ENCODE results near the gene MYL7. TPM values are rescaled to one million over a fixed set of nuclear protein-coding genes. Genes with fewer than 3 reads are reported as not detected.

MYL7 gene
- total and polyA plus RNA-seq, 2 of the 13 experiments (the other 11 are each of a cell fraction or from before 2014, with no cell fraction given), result 1.8 TPM; not detected in 1

GRCh38 chr7:44131173-44132029, 9.7 kb downstream of the MYL7 start (continued):
- TF ChIP-seq GABPA (IDR thresholded peaks at IDR 0.05; ENCODE audit: low read depth, low read length) (no peak), GABPA (CRISPR knock-in tag; IDR thresholded peaks at IDR 0.05; ENCODE audit: low read depth) (peak; percentile 57), THRA (CRISPR knock-in tag; IDR thresholded peaks at IDR 0.05; ENCODE audit: borderline replicate concordance) (peak; percentile 78; the same call in 1 of the 2 replicates), YEATS2 (CRISPR knock-in tag; IDR thresholded peaks at IDR 0.05; ENCODE audit: borderline replicate concordance) (peak; percentile 66; the same call in 1 of the 2 replicates), NFYC (CRISPR knock-in tag; IDR thresholded peaks at IDR 0.05) (peak; percentile 77), TBX2 (CRISPR knock-in tag; IDR thresholded peaks at IDR 0.05; ENCODE audit: borderline replicate concordance) (peak; percentile 58; the same call in 1 of the 2 replicates), USF2 (IDR thresholded peaks at IDR 0.05; ENCODE audit: low read depth, low read length) (peak; percentile 95), USF2 (CRISPR knock-in tag; IDR thresholded peaks at IDR 0.05; ENCODE audit: borderline replicate concordance) (peak; percentile 96; the same call in 1 of the 2 replicates), MBD4 (IDR thresholded peaks at IDR 0.05; ENCODE audit: borderline replicate concordance, low read length) (no peak), FOXK1 (CRISPR knock-in tag; IDR thresholded peaks at IDR 0.05; ENCODE audit: borderline replicate concordance, low read depth) (peak; percentile 92), ZNF737 (CRISPR knock-in tag; IDR thresholded peaks at IDR 0.05; ENCODE audit: borderline replicate concordance) (no peak), GMEB1 (CRISPR knock-in tag; IDR thresholded peaks at IDR 0.05; ENCODE audit: borderline replicate concordance) (0 out of 2 replicates have a peak, but pooled peaks have one; percentile 22), HMGXB3 (CRISPR knock-in tag; IDR thresholded peaks at IDR 0.05; ENCODE audit: borderline replicate concordance) (0 out of 2 replicates have a peak, but pooled peaks have one; percentile 39), ZXDC (CRISPR knock-in tag; IDR thresholded peaks at IDR 0.05) (no peak), ZNF225 (CRISPR knock-in tag; IDR thresholded peaks at IDR 0.05) (peak; percentile 50; the same call in 1 of the 2 replicates)
